HG02970 (cell line): ENCODE measurements around the gene PTPN5.

Source experiments
- ATAC-seq: cut with Tn5 transposase; IDR thresholded peaks from one replicate; pipeline ENCODE4 v1.9.1; 2021; ENCODE audit warnings: mild to moderate bottlenecking, moderate library complexity, moderate number of reproducible peaks; ENCODE audit not compliant: unreplicated experiment, low FRiP score

Gene PTPN5

DNA sequence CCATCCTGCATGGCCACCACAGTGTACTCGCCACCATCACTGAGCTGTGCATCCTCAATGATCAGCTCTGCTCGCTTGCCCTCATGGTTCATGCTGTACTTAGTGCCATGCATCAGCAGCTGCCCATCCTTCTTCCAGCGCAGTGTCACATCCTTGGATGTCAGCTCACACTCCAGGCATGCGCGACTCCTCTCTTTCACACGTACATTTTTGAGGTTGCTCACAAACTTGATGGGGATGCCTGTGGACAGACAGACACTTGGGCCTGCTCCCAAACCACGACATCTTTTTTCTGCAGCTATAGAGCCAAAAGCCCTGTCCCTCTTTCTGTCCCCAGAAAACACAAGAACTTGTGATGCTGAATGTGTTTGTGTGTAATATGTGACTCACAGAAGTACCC is 76.1 kb downstream of the PTPN5 start:
- no peak for ATAC-seq

- ATAC-seq: no peak
These were observed 77.2 kb downstream of the PTPN5 start for GRCh38 chr11:18714443-18714780.

- ATAC-seq: no peak
These were observed 77.8 kb downstream of the PTPN5 start for GRCh38 chr11:18713646-18714442.

DNA sequence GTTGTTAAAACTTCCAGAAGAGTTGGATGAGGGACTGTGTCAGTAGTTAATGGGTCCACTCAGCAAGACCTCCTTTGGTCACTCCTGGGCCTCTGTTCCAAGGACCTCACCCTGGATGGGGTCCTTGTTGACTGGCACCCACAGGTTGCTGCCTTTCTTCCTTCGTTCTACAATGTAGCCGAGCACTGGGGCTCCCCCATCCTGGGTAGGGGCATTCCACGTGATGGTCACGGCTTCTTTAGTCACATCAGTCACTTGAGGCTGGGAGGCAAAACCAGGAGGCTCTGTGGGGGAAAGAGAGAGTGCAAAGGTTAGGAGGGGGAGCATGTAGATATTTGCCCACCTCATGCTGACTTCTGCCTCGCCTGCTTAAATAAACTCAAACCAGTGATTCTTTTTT is 81.1 kb downstream of the PTPN5 start:
- ATAC-seq: no peak

DNA sequence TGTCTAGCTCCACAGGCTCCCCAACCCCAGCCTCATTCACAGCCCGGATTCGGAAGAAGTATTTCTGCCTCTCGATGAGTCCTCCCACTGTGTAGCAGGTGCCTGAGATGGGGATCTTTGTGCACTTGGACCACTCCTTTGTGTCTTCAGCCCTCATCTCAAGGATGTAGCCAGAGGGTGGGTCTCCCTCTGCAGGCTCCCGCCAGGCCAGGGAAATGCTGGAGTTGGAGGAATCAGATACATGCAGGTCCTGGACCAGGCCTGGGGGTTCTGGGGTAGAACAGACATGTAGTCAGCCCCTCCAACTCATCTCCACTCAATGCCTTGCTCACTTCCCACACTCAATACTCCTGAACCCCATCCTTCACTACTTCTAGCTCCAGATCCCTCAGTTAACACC is 82.2 kb downstream of the PTPN5 start:
- no peak for ATAC-seq

DNA sequence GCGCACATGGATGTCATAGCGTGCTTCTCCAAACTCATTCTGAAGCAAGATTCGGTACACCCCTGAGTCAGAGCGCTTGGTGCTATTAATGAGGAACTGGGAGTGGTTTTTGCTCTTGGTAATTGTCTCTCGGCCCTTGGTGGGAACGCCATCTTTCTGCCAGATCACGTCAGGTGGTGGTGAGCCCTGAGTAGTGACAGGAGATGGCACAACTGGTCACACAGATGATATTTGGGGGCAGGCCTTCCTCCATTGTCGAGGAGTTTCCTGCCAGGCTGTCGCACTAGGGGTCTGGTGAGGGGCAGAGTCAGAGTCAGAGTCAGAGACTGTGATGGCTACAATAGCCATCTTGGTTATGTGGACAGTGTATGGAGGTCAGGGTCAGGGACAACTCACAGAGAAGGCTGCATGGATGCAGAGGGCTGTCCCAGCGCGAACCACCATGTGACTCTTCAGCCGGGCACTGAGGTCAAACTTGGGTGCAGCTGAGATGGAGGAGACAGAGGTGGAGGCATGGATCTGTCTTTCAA is 83.7 kb downstream of the PTPN5 start:
- ATAC-seq: no peak

GRCh38 chr11:18706330-18707243 is 85.0 kb downstream of the PTPN5 start:
- no peak for ATAC-seq

- ATAC-seq: no peak
These were observed 85.8 kb downstream of the PTPN5 start for GRCh38 chr11:18705651-18706281.

- ATAC-seq: no peak
These were observed 86.9 kb downstream of the PTPN5 start for GRCh38 chr11:18704698-18705097.

- ATAC-seq: no peak
These were observed 87.5 kb downstream of the PTPN5 start for GRCh38 chr11:18704045-18704645.

DNA sequence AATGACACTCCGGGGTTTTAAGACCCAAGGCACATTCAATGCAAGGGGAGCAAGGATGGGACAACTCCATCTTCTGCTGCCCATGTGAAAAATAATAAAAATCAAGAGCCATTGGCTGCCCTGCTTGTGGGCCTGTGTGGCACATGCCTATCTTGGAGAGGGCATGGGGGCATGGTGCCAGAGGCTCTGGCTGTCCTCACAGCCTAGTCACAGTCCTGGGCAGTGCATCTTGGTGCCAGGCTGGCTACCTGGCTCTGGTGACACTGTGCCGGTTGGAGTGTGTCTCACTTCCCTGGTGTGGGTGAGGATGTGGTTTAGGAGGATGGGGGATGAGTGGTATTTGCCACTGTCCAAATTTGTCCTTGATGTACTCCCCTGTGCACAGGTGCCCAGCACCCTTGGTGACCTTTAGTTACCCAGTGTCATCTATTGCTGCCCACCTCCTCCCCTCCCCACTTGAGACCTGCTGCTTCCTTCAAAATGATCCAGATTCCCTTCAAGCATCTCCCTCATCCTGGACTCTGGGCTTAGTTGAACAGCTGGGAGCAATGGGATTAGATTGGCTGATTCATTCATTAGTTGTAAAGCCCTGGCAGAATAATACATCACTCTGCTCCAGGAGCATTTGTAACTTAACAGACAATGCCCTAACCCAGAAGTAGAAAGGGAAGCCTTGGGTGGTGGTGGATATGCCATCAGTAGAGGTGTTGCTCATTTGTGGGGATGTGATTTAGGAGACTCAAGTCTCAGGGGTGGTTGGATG is 88.4 kb downstream of the PTPN5 start:
- no peak for ATAC-seq

- ATAC-seq: no peak
These were observed 89.9 kb downstream of the PTPN5 start for GRCh38 chr11:18701614-18702216.

GRCh38 chr11:18700872-18701271 is 90.7 kb downstream of the PTPN5 start:
- ATAC-seq: no peak

DNA sequence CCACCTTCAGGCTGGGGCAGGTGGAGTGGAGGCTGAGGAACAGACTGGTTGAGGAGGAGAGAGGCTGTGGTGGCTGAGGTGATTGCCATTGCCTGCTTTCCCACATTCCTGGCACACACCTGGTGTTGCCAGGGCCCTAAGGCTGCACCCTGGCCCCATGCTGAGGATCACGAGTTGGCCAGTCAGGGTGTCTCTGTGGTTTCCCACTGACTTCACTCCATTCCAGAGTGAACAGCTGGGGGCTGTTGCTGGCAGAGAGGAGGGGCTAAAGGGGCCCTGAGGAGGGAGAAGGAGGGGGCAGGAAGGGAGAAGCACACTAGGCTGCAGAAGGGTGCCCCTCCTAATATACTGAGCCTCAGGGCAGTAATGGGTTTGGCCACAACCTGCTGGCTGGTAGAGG is 91.2 kb downstream of the PTPN5 start:
- no peak for ATAC-seq

DNA sequence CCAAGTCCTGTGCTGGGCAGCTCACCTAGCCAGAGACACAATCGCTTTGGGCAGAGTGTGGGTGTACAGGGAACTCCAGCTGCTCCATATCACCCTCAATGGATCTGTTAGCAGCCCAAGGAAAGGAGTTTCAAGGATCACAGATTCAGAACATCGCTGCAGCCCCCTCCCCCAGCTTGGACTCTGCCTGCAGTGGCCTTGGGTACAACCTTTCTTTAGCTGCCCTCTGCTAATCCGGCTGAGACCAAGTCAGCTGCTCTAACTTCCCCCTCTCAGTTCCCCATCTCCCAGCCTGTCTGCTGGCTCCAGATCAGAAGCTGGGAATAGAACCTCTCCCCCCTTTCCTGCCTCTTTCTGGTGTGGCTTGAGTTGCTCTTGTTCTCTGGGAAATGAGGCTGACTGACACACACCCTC is 91.7 kb downstream of the PTPN5 start:
- no peak for ATAC-seq

DNA sequence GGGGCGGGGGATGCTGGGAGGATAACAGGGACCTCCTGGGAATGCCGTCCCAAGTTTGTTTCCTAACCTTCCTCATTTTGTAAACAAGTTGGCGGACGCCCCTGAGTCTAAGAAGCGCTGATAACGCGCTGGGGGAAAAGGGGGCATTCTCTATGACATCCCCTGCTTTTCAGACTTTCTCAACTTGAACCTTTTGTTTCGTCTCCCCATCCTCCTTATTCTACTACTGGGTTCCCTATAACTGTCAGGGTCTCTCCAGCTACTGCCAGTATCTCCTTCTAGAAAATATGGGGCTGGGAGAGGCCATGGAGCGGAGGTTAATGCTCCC is 92.4 kb downstream of the PTPN5 start:
- no peak for ATAC-seq

DNA sequence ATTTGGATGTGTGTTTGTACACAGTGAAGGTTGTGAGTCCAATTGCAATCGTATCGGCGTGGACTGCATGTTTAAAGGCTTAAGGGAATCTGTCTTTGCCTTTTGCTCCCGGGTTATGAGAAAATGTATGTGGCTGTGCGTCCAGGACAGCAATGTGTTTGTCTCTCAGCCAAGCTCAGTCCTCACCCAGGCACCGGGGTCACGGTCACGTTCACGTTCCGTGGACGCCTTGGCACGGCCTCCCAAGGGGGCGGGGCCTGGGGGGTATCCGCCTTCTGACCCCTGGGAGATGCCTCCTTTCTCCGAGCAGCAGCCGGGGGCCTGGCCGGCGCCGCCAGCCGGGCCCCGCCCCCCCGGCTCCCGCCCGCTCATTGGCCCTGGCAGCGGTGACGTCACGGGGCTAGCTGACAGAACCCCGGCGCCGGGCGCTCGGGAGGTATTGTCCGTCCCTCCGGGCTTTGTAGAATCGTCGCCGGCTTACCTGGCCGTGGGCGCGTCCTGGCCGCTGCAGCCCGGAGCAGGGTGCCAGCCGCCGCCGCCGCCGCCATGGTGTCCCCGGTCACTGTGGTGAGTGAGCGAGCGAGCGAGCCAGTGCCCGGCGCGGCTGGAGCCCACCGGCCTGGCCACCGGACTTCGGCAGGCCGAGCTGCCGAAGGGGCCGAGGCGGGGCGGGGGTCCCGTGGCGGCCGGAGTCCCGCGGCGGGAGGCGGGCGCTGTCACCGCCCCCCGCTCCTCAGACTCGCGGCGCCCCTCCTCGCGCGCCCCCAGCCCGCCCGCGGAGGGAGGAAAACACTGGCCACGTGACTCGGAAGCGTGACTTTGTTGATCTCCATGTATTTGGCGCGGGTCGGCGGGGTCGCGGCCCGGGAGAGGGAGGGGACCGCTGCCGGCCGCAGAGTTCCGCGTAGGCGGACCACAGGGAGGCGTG is 93.0 kb downstream of the PTPN5 start, which contains the start of gene TMEM86A:
TMEM86A (plus strand) TSS at position 439 of the 928 bp plus-strand sequence; CDS start at position 547, 108 bp downstream.
- ATAC-seq: peak; percentile 83

GRCh38 chr11:18697576-18697975 is 94.0 kb downstream of the PTPN5 start:
- ATAC-seq: no peak
